Pulmonary artery endothelial cell (primary cell): ENCODE data around the gene SDSL. TPM values are rescaled to one million over a fixed set of nuclear protein-coding genes. Genes with fewer than 3 reads are reported as not detected.

Experiments used
- DNase-seq: peaks from one replicate; pipeline ENCODE4 v3.0.0-alpha.2; 2011; ENCODE audit warnings: low read depth, low spot score
- total RNA-seq: library from RNA; depleted of rRNA; stranded (reverse); fragments of >200 nt; gene quantifications from 2 replicates; pipeline ENCODE4 v1.2.3, GENCODE V29; 2014

The SDSL gene, protein sequence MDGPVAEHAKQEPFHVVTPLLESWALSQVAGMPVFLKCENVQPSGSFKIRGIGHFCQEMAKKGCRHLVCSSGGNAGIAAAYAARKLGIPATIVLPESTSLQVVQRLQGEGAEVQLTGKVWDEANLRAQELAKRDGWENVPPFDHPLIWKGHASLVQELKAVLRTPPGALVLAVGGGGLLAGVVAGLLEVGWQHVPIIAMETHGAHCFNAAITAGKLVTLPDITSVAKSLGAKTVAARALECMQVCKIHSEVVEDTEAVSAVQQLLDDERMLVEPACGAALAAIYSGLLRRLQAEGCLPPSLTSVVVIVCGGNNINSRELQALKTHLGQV
- total RNA-seq = 6.8 and 10.3 TPM in 2 replicates

- DNase-seq = no peak
Measured at GRCh38 chr12:113422030-113422885, at the start of gene SDSL. SDSL (plus strand) TSS chr12:113422380; CDS start chr12:113427983, 5,603 bp downstream.

DNA sequence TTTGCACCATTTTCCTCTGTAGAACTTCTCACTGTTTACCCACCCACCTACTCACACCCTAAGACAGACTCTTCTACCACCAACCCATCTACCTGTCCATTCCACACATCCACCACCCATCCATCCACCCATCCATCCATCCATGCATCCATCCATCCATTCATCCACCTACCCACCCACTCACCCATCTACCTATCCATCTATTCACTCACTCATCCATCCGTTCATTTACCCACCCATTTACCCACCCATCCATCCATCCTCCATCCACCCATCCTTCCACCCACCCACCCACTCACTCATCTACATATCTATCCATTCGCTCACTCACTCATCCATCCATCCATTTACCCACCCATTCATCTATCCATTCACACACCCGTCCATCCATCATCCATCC is 48.7 kb upstream of the SDSL start:
- DNase-seq = no peak

DNA sequence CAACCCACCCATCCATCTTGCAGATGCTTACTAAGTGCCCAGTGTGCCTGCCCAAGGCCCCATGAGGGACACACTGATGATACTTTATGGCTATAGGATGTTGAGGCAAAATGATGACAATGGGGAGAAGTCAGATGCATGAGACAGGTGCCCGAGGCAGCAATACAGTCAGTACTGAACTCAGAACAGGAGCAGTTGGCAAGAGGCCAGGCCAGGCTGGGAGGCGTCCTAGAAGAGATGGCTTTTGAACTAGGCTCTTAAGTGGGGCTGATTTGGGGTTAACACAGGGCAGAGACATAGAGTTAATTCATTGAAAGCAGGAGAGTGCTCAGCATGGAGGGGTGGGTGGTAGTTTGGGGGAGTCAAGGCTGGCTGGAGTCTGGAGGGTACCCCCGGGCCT is 48.2 kb upstream of the SDSL start:
- no peak for DNase-seq

GRCh38 chr12:113374823-113375428 is 47.3 kb upstream of the SDSL start:
- DNase-seq = no peak

GRCh38 chr12:113378291-113378690 is 43.9 kb upstream of the SDSL start:
- no peak for DNase-seq

DNA sequence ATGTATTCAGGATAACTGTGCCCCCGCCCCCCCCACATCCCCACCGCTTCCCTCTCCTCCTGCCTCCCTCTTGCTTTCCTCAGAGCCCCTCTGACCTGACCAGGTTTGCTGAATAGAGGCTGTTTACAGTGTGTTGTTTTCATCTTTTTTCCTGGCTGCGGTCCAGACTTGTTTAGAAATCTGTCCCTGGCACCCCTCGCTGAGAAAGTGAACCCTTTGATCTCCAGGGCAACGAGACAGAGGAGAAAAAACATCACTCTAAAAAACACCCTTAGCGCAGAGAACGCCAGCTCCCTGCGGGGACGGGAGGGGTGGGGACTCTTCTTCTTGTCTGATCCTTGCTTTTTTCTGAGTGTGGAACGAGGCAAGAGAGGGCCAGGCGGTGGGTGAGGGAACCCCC is 41.0 kb upstream of the SDSL start:
- DNase-seq = no peak

GRCh38 chr12:113382206-113382605 is 40.0 kb upstream of the SDSL start:
- DNase-seq = no peak

- DNase-seq = no peak
Measured at GRCh38 chr12:113384778-113385177, 37.4 kb upstream of the SDSL start.

DNA sequence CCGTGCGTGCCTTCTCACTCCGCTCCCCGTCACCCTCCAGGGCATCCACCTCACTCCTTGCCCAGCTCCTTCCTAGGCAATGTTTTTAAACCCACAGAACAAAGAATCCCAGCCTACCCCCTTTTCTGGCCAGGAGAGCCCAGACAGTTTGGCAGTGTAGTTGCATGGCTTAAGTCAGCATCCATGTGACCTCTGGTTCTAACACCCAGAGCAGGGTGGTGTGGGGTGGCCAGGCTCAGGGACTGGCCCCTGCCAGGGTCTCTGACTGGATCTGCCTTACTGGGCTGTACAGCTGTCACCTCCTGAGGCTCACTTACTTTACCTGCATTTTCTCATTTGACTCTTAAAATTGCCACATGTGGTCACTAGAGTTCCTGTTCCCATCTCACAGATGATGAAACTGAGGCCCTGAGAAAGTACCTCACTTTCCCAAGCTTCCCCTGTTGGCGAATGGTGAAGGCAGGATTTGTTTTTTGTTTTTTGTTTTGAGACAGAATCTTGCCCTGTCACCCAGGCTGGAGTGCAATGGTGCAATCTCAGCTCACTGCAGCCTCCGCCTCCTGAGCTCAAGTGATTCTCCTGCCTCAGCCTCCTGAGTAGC is 36.8 kb upstream of the SDSL start:
- no peak for DNase-seq

- no peak for DNase-seq
Measured at GRCh38 chr12:113386866-113387566, 35.2 kb upstream of the SDSL start.

GRCh38 chr12:113387631-113388030 is 34.5 kb upstream of the SDSL start:
- DNase-seq = no peak

DNA sequence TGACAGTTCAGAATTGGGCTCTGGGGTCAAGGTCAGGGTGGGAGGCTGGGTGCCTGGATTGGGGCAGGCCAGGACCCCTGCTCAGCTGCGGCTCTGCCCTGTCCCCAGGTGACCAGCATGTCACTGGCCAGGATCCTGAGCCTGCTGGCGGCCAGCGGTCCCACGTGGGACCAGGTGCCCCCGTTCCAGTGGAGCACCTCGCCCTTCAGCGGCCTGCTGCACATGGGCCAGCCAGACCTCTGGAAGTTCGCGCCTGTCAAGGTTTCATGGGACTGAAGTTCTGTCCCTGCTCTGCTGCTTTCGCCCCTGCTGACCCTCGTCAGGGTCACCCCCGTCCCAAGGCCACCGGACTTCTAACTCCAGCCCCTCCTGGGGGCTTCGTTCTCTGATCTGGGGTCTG is 33.8 kb upstream of the SDSL start:
- DNase-seq = no peak

DNA sequence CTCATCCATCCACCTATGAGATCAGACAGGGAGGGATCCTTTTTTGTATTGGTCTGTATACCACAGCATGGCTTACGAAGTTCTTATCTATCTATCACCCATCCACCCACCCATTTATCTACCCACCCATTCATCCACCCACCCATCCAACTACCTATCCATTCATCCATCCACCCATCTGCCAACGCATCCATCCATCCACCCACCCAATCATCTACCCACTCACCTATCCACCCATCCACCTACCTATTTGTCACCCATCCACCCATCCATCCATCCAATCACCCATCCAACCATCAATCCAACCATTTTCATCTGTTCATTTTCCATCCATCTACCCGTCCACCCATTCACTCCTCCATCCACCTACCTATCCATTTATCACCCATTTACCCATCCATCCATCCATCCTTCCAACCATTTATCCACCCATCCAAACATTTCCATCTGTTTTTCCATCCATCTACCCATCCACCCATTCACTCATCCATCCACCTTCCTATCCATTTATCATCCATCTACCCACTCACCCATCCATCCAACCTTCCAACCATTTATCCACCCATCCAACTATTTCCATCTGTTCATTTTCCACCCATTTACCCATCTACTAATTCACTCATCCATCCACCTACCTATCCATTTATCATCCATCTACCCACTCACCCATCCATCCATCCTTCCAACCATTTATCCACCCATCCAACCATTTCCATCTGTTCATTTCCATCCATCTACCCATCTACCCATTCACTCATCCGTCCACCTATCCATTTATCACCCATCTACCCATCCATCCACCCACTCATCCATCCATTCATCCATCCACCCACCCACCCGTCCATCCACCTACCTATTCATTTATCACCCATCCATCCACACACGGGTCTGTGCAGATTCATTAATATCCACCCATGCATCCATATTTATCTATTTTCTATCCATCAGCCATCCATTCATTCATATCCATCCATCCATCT is 31.8 kb upstream of the SDSL start:
- no peak for DNase-seq

DNA sequence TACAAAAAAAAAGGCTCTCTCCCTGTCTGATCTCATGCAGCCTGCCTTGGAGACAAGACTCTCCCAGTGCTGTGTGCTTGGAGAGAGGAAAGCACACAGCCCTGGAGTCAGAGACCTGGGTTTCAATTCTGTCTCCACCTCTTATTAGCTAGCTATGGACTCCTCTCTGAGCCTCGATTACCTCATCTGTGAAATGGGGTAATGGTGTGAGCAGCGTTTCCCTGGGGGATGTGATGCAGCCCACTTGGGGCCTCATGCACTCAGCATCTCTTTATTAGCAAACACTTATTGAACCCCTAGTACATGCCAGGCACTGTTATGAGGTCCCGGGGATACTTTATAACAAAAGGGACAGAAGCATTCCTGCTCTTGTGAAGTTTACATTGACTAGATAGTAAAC is 31.0 kb upstream of the SDSL start:
- no peak for DNase-seq

GRCh38 chr12:113391650-113392337 is 30.4 kb upstream of the SDSL start:
- DNase-seq = no peak

DNA sequence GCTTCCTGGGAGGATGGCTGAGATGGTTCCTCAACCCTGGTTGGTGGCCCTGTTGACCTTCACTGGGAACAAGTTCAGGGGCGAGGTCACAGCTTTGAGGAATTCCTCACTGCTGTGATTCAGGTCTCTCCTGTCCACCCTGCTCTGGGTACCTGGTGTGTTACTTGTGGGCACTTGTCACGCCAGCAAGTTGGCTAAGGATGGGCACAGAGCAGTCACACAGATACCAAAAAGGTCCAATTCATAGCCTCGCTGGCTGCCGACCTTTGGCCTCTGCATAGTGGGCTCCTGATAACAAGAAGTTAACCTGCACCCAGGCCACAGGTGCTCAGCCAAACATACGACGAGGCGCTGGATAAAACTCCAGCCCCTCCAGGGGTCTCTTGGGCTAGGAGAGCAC is 29.7 kb upstream of the SDSL start:
- DNase-seq = no peak

DNA sequence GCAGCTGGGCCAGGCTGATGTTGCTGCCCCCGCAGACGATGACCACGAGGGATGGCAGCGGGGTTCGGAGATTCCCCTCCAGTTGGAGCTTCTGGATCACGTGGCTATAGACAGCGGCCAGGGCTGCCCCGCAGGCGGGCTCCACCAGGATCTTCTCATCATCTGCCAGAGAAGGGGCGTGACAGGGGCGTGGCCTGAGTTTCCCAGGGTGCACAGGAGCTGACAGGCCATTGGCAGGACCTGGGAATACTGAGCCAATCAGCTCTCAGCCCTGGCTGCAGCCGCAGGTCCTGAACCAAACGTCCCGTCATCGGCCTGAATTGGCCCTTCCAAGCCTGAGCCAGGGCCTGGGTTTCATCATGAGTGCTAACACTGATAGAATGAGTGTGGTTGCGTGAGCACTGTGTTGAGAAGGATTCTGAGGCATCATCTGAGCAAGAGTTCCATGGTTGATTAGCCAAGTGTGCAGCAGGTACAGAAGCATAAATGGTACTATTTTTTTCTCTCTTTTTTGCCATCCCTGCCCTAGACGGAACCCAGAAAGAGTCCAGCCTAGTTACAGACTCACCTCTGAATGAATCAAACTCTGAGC is 29.1 kb upstream of the SDSL start:
- no peak for DNase-seq

DNA sequence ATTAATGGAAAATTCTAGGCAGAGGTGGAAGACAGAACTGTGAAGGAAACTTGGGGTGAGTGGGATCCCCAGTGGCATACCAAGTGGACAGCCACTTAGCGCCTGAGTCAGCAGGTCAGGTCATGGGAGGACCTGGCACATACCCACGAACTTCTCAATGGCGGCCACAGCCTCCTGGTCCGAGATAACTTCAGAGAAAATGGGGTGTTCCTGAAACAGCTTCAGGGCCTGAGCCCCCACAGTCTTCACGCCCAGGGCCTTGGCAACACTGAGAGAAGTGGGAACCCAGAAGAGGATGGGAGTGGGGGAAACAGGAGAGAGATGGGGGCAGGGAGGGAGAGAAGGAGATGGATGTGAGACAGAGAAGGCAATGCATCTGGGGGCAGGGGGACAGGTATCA is 28.4 kb upstream of the SDSL start:
- DNase-seq = no peak

DNA sequence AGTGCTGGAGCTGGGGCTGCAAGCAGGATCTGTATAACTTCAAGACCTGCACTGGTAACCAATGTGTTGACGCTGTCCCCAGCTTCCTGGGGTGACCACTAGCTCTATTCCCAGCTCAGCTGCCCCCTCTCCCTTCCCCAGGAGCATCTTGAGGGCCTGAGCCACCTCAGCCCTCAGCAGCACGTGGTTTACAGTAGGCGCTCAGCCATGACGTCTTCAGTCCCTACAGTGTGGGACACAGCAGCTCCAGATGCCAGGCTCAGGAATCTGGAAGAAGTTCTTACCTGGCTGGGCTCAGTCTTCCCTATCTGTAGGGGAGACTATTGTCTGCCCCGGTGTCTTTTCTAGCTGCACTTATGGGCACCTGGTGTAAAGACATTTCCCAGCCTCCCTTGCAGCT is 27.1 kb upstream of the SDSL start:
- no peak for DNase-seq
